ENCODE results near the gene CDK5. TPM values are rescaled to one million over a fixed set of nuclear protein-coding genes. Genes with fewer than 3 reads are reported as not detected.

CDK5 gene
- total and polyA plus RNA-seq, 2 of the 13 experiments (the other 11 are each of a cell fraction or from before 2014, with no cell fraction given), result 16.4 to 21.3 TPM

DNA sequence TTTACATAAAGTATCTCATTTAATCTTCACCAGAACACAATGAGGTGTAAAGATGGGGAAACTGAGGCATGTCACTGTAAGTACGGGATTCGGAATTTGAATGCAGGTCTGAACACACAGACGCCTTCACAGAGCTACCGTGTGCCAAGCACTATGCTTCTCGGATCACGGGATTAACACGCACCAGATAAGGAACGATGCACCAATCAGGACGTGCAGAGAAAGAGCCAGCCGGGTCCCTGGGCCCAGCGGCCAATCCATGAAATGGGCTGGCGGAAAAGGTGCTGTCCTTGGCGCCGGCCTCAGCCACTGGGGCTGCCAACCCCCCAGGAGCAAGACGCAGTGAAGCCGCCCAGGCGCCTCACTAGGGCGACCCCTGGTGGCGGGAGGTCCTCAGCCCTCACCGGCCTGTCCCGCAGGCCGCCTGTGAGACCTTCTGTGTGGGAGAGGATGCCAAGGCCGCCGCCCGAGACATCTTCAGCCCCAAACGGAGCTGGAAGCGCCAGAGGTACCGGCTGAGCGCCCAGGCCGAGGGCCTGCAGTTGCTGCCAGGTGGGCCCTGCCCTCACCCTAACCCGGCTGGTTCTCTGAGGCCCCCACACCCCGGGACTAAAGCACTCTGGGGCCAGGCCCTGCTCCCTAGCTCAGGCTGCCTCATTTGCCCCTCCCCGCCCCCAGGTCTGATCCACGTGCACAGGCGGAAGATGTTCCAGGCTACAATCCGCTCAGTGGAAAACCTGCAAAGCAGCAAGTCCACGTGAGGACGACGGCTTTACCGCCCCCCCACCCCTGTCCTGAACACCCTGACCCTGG, 49.0 kb downstream of the CDK5 start (continued):
- TF ChIP-seq ZBTB26 (CRISPR knock-in tag; IDR thresholded peaks at IDR 0.05; ENCODE audit: borderline replicate concordance) (no peak), ZNF362 (CRISPR knock-in tag; IDR thresholded peaks at IDR 0.05; ENCODE audit: borderline replicate concordance) (no peak), ZNF879 (CRISPR knock-in tag; IDR thresholded peaks at IDR 0.05) (no peak), PAWR (CRISPR knock-in tag; IDR thresholded peaks at IDR 0.05; ENCODE audit: borderline replicate concordance) (no peak), KDM3A (CRISPR knock-in tag; IDR thresholded peaks at IDR 0.05; ENCODE audit: low read depth) (no peak), FOSL2 (CRISPR knock-in tag; IDR thresholded peaks at IDR 0.05) (peak; percentile 17; the same call in 1 of the 2 replicates), ZBTB10 (CRISPR knock-in tag; IDR thresholded peaks at IDR 0.05; ENCODE audit: borderline replicate concordance) (no peak), MYPOP (CRISPR knock-in tag; IDR thresholded peaks at IDR 0.05) (no peak), IRF2 (CRISPR knock-in tag; IDR thresholded peaks at IDR 0.05) (peak; percentile 33; the same call in 1 of the 2 replicates), EEA1 (CRISPR knock-in tag; IDR thresholded peaks at IDR 0.05; ENCODE audit: borderline replicate concordance) (no peak; the same call in 1 of the 2 replicates), NAIF1 (CRISPR knock-in tag; IDR thresholded peaks at IDR 0.05; ENCODE audit: borderline replicate concordance) (no peak), ZNF234 (CRISPR knock-in tag; conservative IDR thresholded peaks at IDR 0.05) (no peak), SRY (CRISPR knock-in tag; IDR thresholded peaks at IDR 0.05) (no peak), ZNF7 (CRISPR knock-in tag; IDR thresholded peaks at IDR 0.05) (no peak), ZNF772 (CRISPR knock-in tag; IDR thresholded peaks at IDR 0.05) (no peak), ADNP (CRISPR knock-in tag; IDR thresholded peaks at IDR 0.05) (peak; percentile 76; the same call in 1 of the 2 replicates), ZNF720 (CRISPR knock-in tag; IDR thresholded peaks at IDR 0.05) (no peak), ZSCAN9 (CRISPR knock-in tag; IDR thresholded peaks at IDR 0.05; ENCODE audit: borderline replicate concordance) (no peak), ZNF282 (IDR thresholded peaks at IDR 0.05; ENCODE audit: partially characterized antibody) (no peak)
- TF ChIP-seq, protein P1, sequence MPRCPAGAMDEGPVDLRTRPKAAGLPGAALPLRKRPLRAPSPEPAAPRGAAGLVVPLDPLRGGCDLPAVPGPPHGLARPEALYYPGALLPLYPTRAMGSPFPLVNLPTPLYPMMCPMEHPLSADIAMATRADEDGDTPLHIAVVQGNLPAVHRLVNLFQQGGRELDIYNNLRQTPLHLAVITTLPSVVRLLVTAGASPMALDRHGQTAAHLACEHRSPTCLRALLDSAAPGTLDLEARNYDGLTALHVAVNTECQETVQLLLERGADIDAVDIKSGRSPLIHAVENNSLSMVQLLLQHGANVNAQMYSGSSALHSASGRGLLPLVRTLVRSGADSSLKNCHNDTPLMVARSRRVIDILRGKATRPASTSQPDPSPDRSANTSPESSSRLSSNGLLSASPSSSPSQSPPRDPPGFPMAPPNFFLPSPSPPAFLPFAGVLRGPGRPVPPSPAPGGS (CRISPR knock-in tag; IDR thresholded peaks at IDR 0.05), result no peak
- TF ChIP-seq, protein P2, sequence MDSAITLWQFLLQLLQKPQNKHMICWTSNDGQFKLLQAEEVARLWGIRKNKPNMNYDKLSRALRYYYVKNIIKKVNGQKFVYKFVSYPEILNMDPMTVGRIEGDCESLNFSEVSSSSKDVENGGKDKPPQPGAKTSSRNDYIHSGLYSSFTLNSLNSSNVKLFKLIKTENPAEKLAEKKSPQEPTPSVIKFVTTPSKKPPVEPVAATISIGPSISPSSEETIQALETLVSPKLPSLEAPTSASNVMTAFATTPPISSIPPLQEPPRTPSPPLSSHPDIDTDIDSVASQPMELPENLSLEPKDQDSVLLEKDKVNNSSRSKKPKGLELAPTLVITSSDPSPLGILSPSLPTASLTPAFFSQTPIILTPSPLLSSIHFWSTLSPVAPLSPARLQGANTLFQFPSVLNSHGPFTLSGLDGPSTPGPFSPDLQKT (CRISPR knock-in tag; IDR thresholded peaks at IDR 0.05; ENCODE audit: borderline replicate concordance), result no peak

Measured in HepG2 (cell line).